ENCODE data around the gene EIF5B.
"Not testable (repeated sequence)": the region's sequence is repeated elsewhere in the genome, so short reads cannot be mapped to it uniquely, and the experiment has no call there.

The EIF5B gene

GRCh38 chr2:99368854-99369253 lies 31.7 kb downstream of the EIF5B start:
- H3K4me1 ChIP-seq (ENCODE audit: control insufficient read depth, insufficient read depth, low read length); H3K4me3 ChIP-seq (ENCODE audit: low read length in 2 of 2); H3K27me3 ChIP-seq (ENCODE audit: control insufficient read depth in 1 of 2, insufficient read depth in 2 of 2, low read length in 2 of 2); H3K9ac ChIP-seq (ENCODE audit: low read length in 2 of 2); H3K27ac ChIP-seq (ENCODE audit: low read length); H3K9me3 ChIP-seq (ENCODE audit: control insufficient read depth in 2 of 2, low read length in 2 of 2): not testable (repeated sequence)
- H3K36me3 ChIP-seq (ENCODE audit: control insufficient read depth in 2 of 2, insufficient read depth in 2 of 2, low read length in 2 of 2), result peaks cover 31 to 56% of the 10 kb centered on the region in 2 donors

GRCh38 chr2:99373144-99373543 lies 36.0 kb downstream of the EIF5B start:
- Histone ChIP-seq H3K27me3 (ENCODE audit: control insufficient read depth in 1 of 2, insufficient read depth in 2 of 2, low read length in 2 of 2) (no peaks in the 10 kb centered on the region), H3K4me1 (ENCODE audit: control insufficient read depth, insufficient read depth, low read length) (no peaks in the 10 kb centered on the region), H3K4me3 (ENCODE audit: low read length in 2 of 2) (no peak overlapping the region), H3K9me3 (ENCODE audit: control insufficient read depth in 2 of 2, low read length in 2 of 2) (no peaks in the 10 kb centered on the region), H3K27ac (ENCODE audit: low read length) (no peak overlapping the region), H3K9ac (ENCODE audit: low read length in 2 of 2) (no peak overlapping the region), H3K36me3 (ENCODE audit: control insufficient read depth in 2 of 2, insufficient read depth in 2 of 2, low read length in 2 of 2) (peaks cover 20 to 39% of the 10 kb centered on the region in 2 donors)

- H3K4me3 ChIP-seq (ENCODE audit: low read length in 2 of 2), result no peak overlapping the region
- no peak overlapping the region for H3K27ac ChIP-seq (ENCODE audit: low read length)
- no peak overlapping the region for H3K9ac ChIP-seq (ENCODE audit: low read length in 2 of 2)
- no peaks in the 10 kb centered on the region for H3K4me1 ChIP-seq (ENCODE audit: control insufficient read depth, insufficient read depth, low read length)
- no peaks in the 10 kb centered on the region for H3K27me3 ChIP-seq (ENCODE audit: control insufficient read depth in 1 of 2, insufficient read depth in 2 of 2, low read length in 2 of 2)
- no peaks in the 10 kb centered on the region for H3K9me3 ChIP-seq (ENCODE audit: control insufficient read depth in 2 of 2, low read length in 2 of 2)
- H3K36me3 ChIP-seq (ENCODE audit: control insufficient read depth in 2 of 2, insufficient read depth in 2 of 2, low read length in 2 of 2), result peaks cover 28 to 40% of the 10 kb centered on the region in 2 donors
These were observed 37.6 kb downstream of the EIF5B start for GRCh38 chr2:99374747-99375146.

GRCh38 chr2:99376254-99376864 lies 39.2 kb downstream of the EIF5B start:
- Histone ChIP-seq H3K27me3 (ENCODE audit: control insufficient read depth in 1 of 2, insufficient read depth in 2 of 2, low read length in 2 of 2) (no peaks in the 10 kb centered on the region), H3K4me3 (ENCODE audit: low read length in 2 of 2) (no peak overlapping the region), H3K27ac (ENCODE audit: low read length) (no peak overlapping the region), H3K9ac (ENCODE audit: low read length in 2 of 2) (no peak overlapping the region), H3K4me1 (ENCODE audit: control insufficient read depth, insufficient read depth, low read length) (no peaks in the 10 kb centered on the region), H3K36me3 (ENCODE audit: control insufficient read depth in 2 of 2, insufficient read depth in 2 of 2, low read length in 2 of 2) (peaks cover 24 to 43% of the 10 kb centered on the region in 2 donors), H3K9me3 (ENCODE audit: control insufficient read depth in 2 of 2, low read length in 2 of 2) (no peaks in the 10 kb centered on the region)

- H3K27ac ChIP-seq (ENCODE audit: low read length), result no peak overlapping the region
- H3K9me3 ChIP-seq (ENCODE audit: control insufficient read depth in 2 of 2, low read length in 2 of 2), result no peaks in the 10 kb centered on the region
- H3K36me3 ChIP-seq (ENCODE audit: control insufficient read depth in 2 of 2, insufficient read depth in 2 of 2, low read length in 2 of 2), result peaks cover 22 to 44% of the 10 kb centered on the region in 2 donors
- no peak overlapping the region for H3K4me3 ChIP-seq (ENCODE audit: low read length in 2 of 2)
- H3K27me3 ChIP-seq (ENCODE audit: control insufficient read depth in 1 of 2, insufficient read depth in 2 of 2, low read length in 2 of 2), result no peaks in the 10 kb centered on the region
- H3K4me1 ChIP-seq (ENCODE audit: control insufficient read depth, insufficient read depth, low read length), result no peaks in the 10 kb centered on the region
- no peak overlapping the region for H3K9ac ChIP-seq (ENCODE audit: low read length in 2 of 2)
These were observed 40.7 kb downstream of the EIF5B start for GRCh38 chr2:99377879-99378278.

GRCh38 chr2:99380376-99381010 lies 43.3 kb downstream of the EIF5B start:
- Histone ChIP-seq H3K4me1 (ENCODE audit: control insufficient read depth, insufficient read depth, low read length) (no peaks in the 10 kb centered on the region), H3K4me3 (ENCODE audit: low read length in 2 of 2) (no peak overlapping the region), H3K36me3 (ENCODE audit: control insufficient read depth in 2 of 2, insufficient read depth in 2 of 2, low read length in 2 of 2) (peaks cover 19 to 40% of the 10 kb centered on the region in 2 donors), H3K27me3 (ENCODE audit: control insufficient read depth in 1 of 2, insufficient read depth in 2 of 2, low read length in 2 of 2) (no peaks in the 10 kb centered on the region), H3K27ac (ENCODE audit: low read length) (no peak overlapping the region), H3K9ac (ENCODE audit: low read length in 2 of 2) (no peak overlapping the region), H3K9me3 (ENCODE audit: control insufficient read depth in 2 of 2, low read length in 2 of 2) (no peaks in the 10 kb centered on the region)

- Histone ChIP-seq H3K27ac (ENCODE audit: low read length) (no peak overlapping the region), H3K4me3 (ENCODE audit: low read length in 2 of 2) (no peak overlapping the region), H3K9me3 (ENCODE audit: control insufficient read depth in 2 of 2, low read length in 2 of 2) (no peaks in the 10 kb centered on the region), H3K36me3 (ENCODE audit: control insufficient read depth in 2 of 2, insufficient read depth in 2 of 2, low read length in 2 of 2) (peaks cover 19 to 33% of the 10 kb centered on the region in 2 donors), H3K4me1 (ENCODE audit: control insufficient read depth, insufficient read depth, low read length) (no peaks in the 10 kb centered on the region), H3K27me3 (ENCODE audit: control insufficient read depth in 1 of 2, insufficient read depth in 2 of 2, low read length in 2 of 2) (no peaks in the 10 kb centered on the region), H3K9ac (ENCODE audit: low read length in 2 of 2) (no peak overlapping the region)
These were observed 45.0 kb downstream of the EIF5B start for GRCh38 chr2:99382143-99382542.

- H3K36me3 ChIP-seq (ENCODE audit: control insufficient read depth in 2 of 2, insufficient read depth in 2 of 2, low read length in 2 of 2), result peaks cover 6 to 16% of the 10 kb centered on the region in 2 donors
- no peak overlapping the region for H3K4me3 ChIP-seq (ENCODE audit: low read length in 2 of 2)
- no peaks in the 10 kb centered on the region for H3K27me3 ChIP-seq (ENCODE audit: control insufficient read depth in 1 of 2, insufficient read depth in 2 of 2, low read length in 2 of 2)
- H3K27ac ChIP-seq (ENCODE audit: low read length), result no peak overlapping the region
- no peaks in the 10 kb centered on the region for H3K4me1 ChIP-seq (ENCODE audit: control insufficient read depth, insufficient read depth, low read length)
- H3K9ac ChIP-seq (ENCODE audit: low read length in 2 of 2), result no peak overlapping the region
- no peaks in the 10 kb centered on the region for H3K9me3 ChIP-seq (ENCODE audit: control insufficient read depth in 2 of 2, low read length in 2 of 2)
These were observed 48.8 kb downstream of the EIF5B start for GRCh38 chr2:99386011-99386410.

- Histone ChIP-seq H3K27ac (ENCODE audit: low read length) (no peak overlapping the region), H3K36me3 (ENCODE audit: control insufficient read depth in 2 of 2, insufficient read depth in 2 of 2, low read length in 2 of 2) (peaks cover 12 to 18% of the 10 kb centered on the region in 2 donors), H3K4me1 (ENCODE audit: control insufficient read depth, insufficient read depth, low read length) (no peaks in the 10 kb centered on the region), H3K27me3 (ENCODE audit: control insufficient read depth in 1 of 2, insufficient read depth in 2 of 2, low read length in 2 of 2) (no peaks in the 10 kb centered on the region), H3K4me3 (ENCODE audit: low read length in 2 of 2) (no peak overlapping the region), H3K9ac (ENCODE audit: low read length in 2 of 2) (no peak overlapping the region), H3K9me3 (ENCODE audit: control insufficient read depth in 2 of 2, low read length in 2 of 2) (no peaks in the 10 kb centered on the region)
These were observed 51.7 kb downstream of the EIF5B start for GRCh38 chr2:99388892-99389291.

- Histone ChIP-seq H3K27ac (ENCODE audit: low read length) (no peak overlapping the region), H3K4me3 (ENCODE audit: low read length in 2 of 2) (no peak overlapping the region), H3K9ac (ENCODE audit: low read length in 2 of 2) (no peak overlapping the region), H3K4me1 (ENCODE audit: control insufficient read depth, insufficient read depth, low read length) (no peaks in the 10 kb centered on the region), H3K36me3 (ENCODE audit: control insufficient read depth in 2 of 2, insufficient read depth in 2 of 2, low read length in 2 of 2) (peaks cover 14 to 23% of the 10 kb centered on the region in 2 donors), H3K9me3 (ENCODE audit: control insufficient read depth in 2 of 2, low read length in 2 of 2) (no peaks in the 10 kb centered on the region), H3K27me3 (ENCODE audit: control insufficient read depth in 1 of 2, insufficient read depth in 2 of 2, low read length in 2 of 2) (no peaks in the 10 kb centered on the region)
These were observed 52.2 kb downstream of the EIF5B start for GRCh38 chr2:99389371-99389770.

- no peak overlapping the region for H3K4me3 ChIP-seq (ENCODE audit: low read length in 2 of 2)
- no peaks in the 10 kb centered on the region for H3K27me3 ChIP-seq (ENCODE audit: control insufficient read depth in 1 of 2, insufficient read depth in 2 of 2, low read length in 2 of 2)
- H3K27ac ChIP-seq (ENCODE audit: low read length), result no peak overlapping the region
- H3K4me1 ChIP-seq (ENCODE audit: control insufficient read depth, insufficient read depth, low read length), result no peaks in the 10 kb centered on the region
- H3K9me3 ChIP-seq (ENCODE audit: control insufficient read depth in 2 of 2, low read length in 2 of 2), result no peaks in the 10 kb centered on the region
- peaks cover 15 to 28% of the 10 kb centered on the region in 2 donors for H3K36me3 ChIP-seq (ENCODE audit: control insufficient read depth in 2 of 2, insufficient read depth in 2 of 2, low read length in 2 of 2)
- H3K9ac ChIP-seq (ENCODE audit: low read length in 2 of 2), result no peak overlapping the region
These were observed 52.8 kb downstream of the EIF5B start for GRCh38 chr2:99389946-99390345.

All from stomach smooth muscle (tissue), 2 donors.